Endodermal cell (in vitro differentiated cells): ENCODE results near the gene SLC35F1. TPM values are rescaled to one million over a fixed set of nuclear protein-coding genes. Genes with fewer than 3 reads are reported as not detected.

Experiments used
- DNase-seq: peaks from one replicate; pipeline ENCODE4 v3.0.0-alpha.2; 2017
- H3K27ac ChIP-seq: 2 replicates; pipeline ENCODE4 v1.5.1; 2013; ENCODE audit warnings: mild to moderate bottlenecking, low read depth, low read length, moderate library complexity
- H3K27me3 ChIP-seq: 2 replicates; pipeline ENCODE4 v1.6.1; 2013; ENCODE audit warnings: mild to moderate bottlenecking, low read length, moderate library complexity; ENCODE audit not compliant: insufficient read depth, control insufficient read depth, poor library complexity, severe bottlenecking
- H3K36me3 ChIP-seq: 2 replicates; pipeline ENCODE4 v1.7.0; 2013; ENCODE audit warnings: mild to moderate bottlenecking, low read length, moderate library complexity; ENCODE audit not compliant: control insufficient read depth, insufficient read depth
- H3K4me1 ChIP-seq: one replicate; pipeline ENCODE4 v1.7.0; 2013; ENCODE audit warnings: low read length; ENCODE audit not compliant: control insufficient read depth, insufficient read depth
- H3K4me3 ChIP-seq: 2 replicates; pipeline ENCODE4 v1.5.1; 2013; ENCODE audit warnings: mild to moderate bottlenecking, low read length, moderate library complexity
- H3K9ac ChIP-seq: 2 replicates; pipeline ENCODE4 v1.6.1; 2013; ENCODE audit warnings: mild to moderate bottlenecking, low read length, moderate library complexity; ENCODE audit not compliant: poor library complexity, severe bottlenecking; ENCODE audit errors: extremely low read depth
- H3K9me3 ChIP-seq: 2 replicates; pipeline ENCODE4 v1.6.1; 2013; ENCODE audit warnings: mild to moderate bottlenecking, low read length, moderate library complexity; ENCODE audit not compliant: control insufficient read depth
- H3K27ac Mint-ChIP-seq: 2 replicates; pipeline ENCODE4 v1.8.0; 2020; ENCODE audit warnings: mixed read lengths
- H3K27me3 Mint-ChIP-seq: 2 replicates; pipeline ENCODE4 v1.8.0; 2021; ENCODE audit warnings: mild to moderate bottlenecking, mixed read lengths; ENCODE audit not compliant: insufficient read depth
- H3K36me3 Mint-ChIP-seq: 2 replicates; pipeline ENCODE4 v1.8.0; 2020; ENCODE audit warnings: low read depth, mixed read lengths
- H3K4me1 Mint-ChIP-seq: 2 replicates; pipeline ENCODE4 v1.8.0; 2020; ENCODE audit warnings: mixed read lengths
- H3K4me3 Mint-ChIP-seq: 2 replicates; pipeline ENCODE4 v1.8.0; 2020; ENCODE audit warnings: mild to moderate bottlenecking, moderate library complexity, mixed read lengths
- H3K9me3 Mint-ChIP-seq: 2 replicates; pipeline ENCODE4 v1.8.0; 2020; ENCODE audit warnings: mild to moderate bottlenecking, mixed read lengths
- CTCF ChIP-seq: fragments of 200-600 bp; sonication (generic); conservative IDR thresholded peaks from 2 replicates; pipeline ENCODE4 v1.5.0; 2021; ENCODE audit warnings: antibody characterized with exemption, mild to moderate bottlenecking
- WGBS, 2 experiments: methylation state at CpG; one replicate each; pipeline versions ENCODE4 v1.1.5 to v1.1.7; 2013; ENCODE audit warnings: missing lambda C conversion rate in 2 of 2, mixed read lengths in 1 of 2; ENCODE audit not compliant: insufficient coverage in 1 of 2, insufficient read length in 1 of 2; 5-methylcytosine and 5-hydroxymethylcytosine counted together
- total RNA-seq, 2 donors: library from RNA; stranded (reverse); fragmentation: NEBNext Ultra II Directional in 1 of 2; extraction: Animal tissue kit (Norgen Biotek cat#: 25700) in 1 of 2; gene quantifications; 2 replicates in 1 of 2; 3 replicates in 1 of 2; pipeline ENCODE4 v1.2.1, GENCODE V29; 2021

The SLC35F1 gene
- total RNA-seq, 2 donors from 2014 or later: 6.7 to 12.8 TPM

DNA sequence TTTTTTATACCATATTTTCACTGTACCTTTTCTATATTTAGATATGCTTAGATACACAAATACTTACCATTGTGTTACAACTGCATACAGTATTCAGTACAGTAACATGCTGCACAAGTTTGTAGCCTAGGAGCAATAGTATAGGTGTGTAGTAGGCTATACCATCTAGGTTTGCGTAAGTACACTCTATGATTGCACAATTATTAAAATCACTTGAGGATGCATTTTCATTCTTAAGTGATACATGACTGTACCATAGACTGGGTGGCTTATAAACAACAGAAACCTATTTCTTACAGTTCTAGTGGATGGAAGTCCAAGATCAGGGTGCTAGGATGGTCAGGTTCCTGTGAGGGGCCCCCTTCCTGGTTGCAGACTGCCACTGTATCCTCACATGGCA lies 234.1 kb downstream of the SLC35F1 start:
- Histone ChIP-seq H3K36me3 (no peaks in the 10 kb centered on the region), H3K9ac (no peak overlapping the region), H3K27ac (no peak overlapping the region), H3K27me3 (no peaks in the 10 kb centered on the region), H3K4me3 (no peak overlapping the region), H3K9me3 (no peaks in the 10 kb centered on the region), H3K4me1 (no peaks in the 10 kb centered on the region)
- 100% methylated on average over 1 of the region's 1 CpG for WGBS, 2 experiments
- no peaks in the 10 kb centered on the region for H3K27me3 Mint-ChIP-seq
- TF ChIP-seq CTCF: no peak
- no peaks in the 10 kb centered on the region for H3K36me3 Mint-ChIP-seq
- no peaks in the 10 kb centered on the region for H3K4me1 Mint-ChIP-seq
- H3K4me3 Mint-ChIP-seq: no peak overlapping the region
- DNase-seq: no peak
- no peaks in the 10 kb centered on the region for H3K9me3 Mint-ChIP-seq
- H3K27ac Mint-ChIP-seq: no peak overlapping the region

DNA sequence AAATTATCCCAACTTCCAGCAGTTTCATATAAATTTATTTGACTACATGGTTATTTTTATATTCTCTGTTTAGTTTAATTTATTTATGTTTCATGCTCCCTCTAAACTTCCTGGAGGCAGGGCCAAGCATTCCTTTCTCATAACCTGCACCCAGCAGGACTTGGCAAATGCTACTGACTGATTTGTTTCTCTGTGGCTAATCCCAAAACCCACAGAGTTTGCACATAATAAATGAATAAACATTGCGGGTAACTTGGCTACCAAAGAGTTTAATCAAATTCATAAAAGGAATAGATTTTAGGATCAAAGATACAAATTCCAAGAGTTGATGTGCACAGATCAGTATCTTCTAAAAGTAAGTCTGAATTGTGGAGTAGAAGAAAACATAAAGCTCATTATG lies 239.5 kb downstream of the SLC35F1 start:
- Mint-ChIP-seq H3K4me3 (no peak overlapping the region), H3K9me3 (no peaks in the 10 kb centered on the region), H3K36me3 (no peaks in the 10 kb centered on the region), H3K4me1 (no peaks in the 10 kb centered on the region), H3K27me3 (no peaks in the 10 kb centered on the region), H3K27ac (no peak overlapping the region)
- Histone ChIP-seq H3K27ac (no peak overlapping the region), H3K27me3 (no peaks in the 10 kb centered on the region), H3K9ac (no peak overlapping the region), H3K4me1 (no peaks in the 10 kb centered on the region), H3K9me3 (no peaks in the 10 kb centered on the region), H3K36me3 (no peaks in the 10 kb centered on the region), H3K4me3 (no peak overlapping the region)
- 95% methylated on average over 1 of the region's 1 CpG; no CpG with 5 or more reads in 1 of the 2 experiments for WGBS, 2 experiments
- TF ChIP-seq CTCF: no peak
- no peak for DNase-seq

DNA sequence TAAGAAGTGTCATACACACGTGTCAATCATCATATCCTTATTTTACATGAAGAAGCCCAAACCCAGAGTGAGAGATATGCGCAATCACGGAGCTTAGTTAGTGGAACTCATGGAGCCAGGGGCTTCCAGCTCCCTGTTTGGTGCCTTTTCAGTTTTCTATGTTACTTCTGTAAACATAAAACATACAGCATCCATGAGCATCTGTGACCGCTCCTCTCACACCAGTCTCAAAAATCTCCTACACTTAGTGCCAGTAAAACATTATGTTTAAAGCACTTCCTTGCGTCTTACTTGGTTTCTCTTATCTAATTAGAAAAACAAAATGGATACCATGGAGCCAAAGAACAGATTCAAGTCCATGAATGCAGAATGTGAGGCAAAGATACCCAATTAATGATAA lies 240.4 kb downstream of the SLC35F1 start:
- Histone ChIP-seq H3K9ac (no peak overlapping the region), H3K4me3 (no peak overlapping the region), H3K9me3 (no peaks in the 10 kb centered on the region), H3K27me3 (no peaks in the 10 kb centered on the region), H3K27ac (no peak overlapping the region), H3K36me3 (no peaks in the 10 kb centered on the region), H3K4me1 (no peaks in the 10 kb centered on the region)
- no peaks in the 10 kb centered on the region for H3K4me1 Mint-ChIP-seq
- H3K27me3 Mint-ChIP-seq: no peaks in the 10 kb centered on the region
- no peak overlapping the region for H3K4me3 Mint-ChIP-seq
- TF ChIP-seq CTCF: no peak
- no peak overlapping the region for H3K27ac Mint-ChIP-seq
- no peaks in the 10 kb centered on the region for H3K9me3 Mint-ChIP-seq
- no peaks in the 10 kb centered on the region for H3K36me3 Mint-ChIP-seq
- no peak for DNase-seq
- WGBS, 2 experiments: 94 to 100% methylated on average over 2 to 5 of the region's 5 CpGs
